RWPE2 (cell line): ENCODE measurements around the gene R3HDM2.
"Not testable (repeated sequence)": the region's sequence is repeated elsewhere in the genome, so short reads cannot be mapped to it uniquely, and the experiment has no call there.

ENCODE experiments used
- ATAC-seq: fragments of 200-7000 bp; cut with Tn5 transposase; 3 replicates; pipeline ENCODE4 v1.9.1; 2021; ENCODE audit warnings: low read depth
- DNase-seq: peaks from one replicate; pipeline ENCODE4 v3.0.0-alpha.2; 2020; ENCODE audit warnings: low spot score
- H3K27ac ChIP-seq: fragments of 450-650 bp; 2 replicates; pipeline ENCODE4 v1.5.1; 2017; ENCODE audit warnings: mild to moderate bottlenecking; ENCODE audit not compliant: poor library complexity, severe bottlenecking
- H3K27me3 ChIP-seq: fragments of 250-450 bp; sonication (Bioruptor Pico); 2 replicates; pipeline ENCODE4 v1.5.1; 2021; ENCODE audit warnings: mild to moderate bottlenecking, moderate library complexity; ENCODE audit not compliant: insufficient read depth, poor library complexity, severe bottlenecking
- H3K36me3 ChIP-seq: fragments of 250-450 bp; sonication (Bioruptor Pico); 2 replicates; pipeline ENCODE4 v1.5.1; 2020; ENCODE audit warnings: low read depth, mild to moderate bottlenecking, moderate library complexity
- H3K4me1 ChIP-seq: fragments of 250-450 bp; sonication (Bioruptor Pico); 2 replicates; pipeline ENCODE4 v1.5.1; 2021; ENCODE audit warnings: mild to moderate bottlenecking, moderate library complexity; ENCODE audit not compliant: insufficient read depth, poor library complexity, severe bottlenecking
- H3K4me3 ChIP-seq: fragments of 250-450 bp; sonication (Bioruptor Pico); 2 replicates; pipeline ENCODE4 v1.5.1; 2021; ENCODE audit warnings: mild to moderate bottlenecking, moderate library complexity; ENCODE audit not compliant: severe bottlenecking
- H3K9me3 ChIP-seq: fragments of 250-450 bp; sonication (Bioruptor Pico); 2 replicates; pipeline ENCODE4 v1.5.1; 2021; ENCODE audit warnings: mild to moderate bottlenecking, moderate library complexity; ENCODE audit not compliant: severe bottlenecking
- CTCF ChIP-seq: fragments of 450-650 bp; IDR thresholded peaks from one replicate; pipeline ENCODE4 v1.5.1; 2017; ENCODE audit warnings: mild to moderate bottlenecking, moderate library complexity; ENCODE audit not compliant: poor library complexity, severe bottlenecking

Gene R3HDM2

GRCh38 chr12:57299514-57300016 lies 131.3 kb downstream of the R3HDM2 start:
- Histone ChIP-seq H3K27me3 (no peaks in the 10 kb centered on the region), H3K9me3 (no peaks in the 10 kb centered on the region), H3K27ac (no peak overlapping the region), H3K36me3 (peaks cover 47% of the 10 kb centered on the region), H3K4me1 (no peaks in the 10 kb centered on the region), H3K4me3 (no peak overlapping the region)
- no peak for DNase-seq
- TF ChIP-seq CTCF: no peak
- no peak for ATAC-seq

- Histone ChIP-seq H3K36me3 (peaks cover 64% of the 10 kb centered on the region), H3K4me1 (no peaks in the 10 kb centered on the region), H3K4me3 (no peak overlapping the region), H3K27ac (no peak overlapping the region), H3K27me3 (no peaks in the 10 kb centered on the region), H3K9me3 (no peaks in the 10 kb centered on the region)
- TF ChIP-seq CTCF: no peak
- DNase-seq (no peak), ATAC-seq (no peak)
These were observed 134.6 kb downstream of the R3HDM2 start for GRCh38 chr12:57296291-57296690.

- H3K27me3 ChIP-seq, H3K27ac ChIP-seq, H3K9me3 ChIP-seq, H3K4me3 ChIP-seq, DNase-seq, ATAC-seq: not testable (repeated sequence)
- Histone ChIP-seq H3K4me1 (peaks cover 15% of the 10 kb centered on the region), H3K36me3 (peaks cover 39% of the 10 kb centered on the region)
These were observed 148.8 kb downstream of the R3HDM2 start for GRCh38 chr12:57282073-57282472.

GRCh38 chr12:57280211-57281062 lies 150.4 kb downstream of the R3HDM2 start:
- Histone ChIP-seq H3K4me1 (peaks cover 15% of the 10 kb centered on the region), H3K27ac (peak overlapping the region; percentile 62), H3K9me3 (no peaks in the 10 kb centered on the region), H3K36me3 (peaks cover 45% of the 10 kb centered on the region), H3K27me3 (no peaks in the 10 kb centered on the region), H3K4me3 (no peak overlapping the region)
- DNase-seq (peak; percentile 75), ATAC-seq (peak; percentile 99)
- no peak for TF ChIP-seq CTCF

- no peak for TF ChIP-seq CTCF
- Histone ChIP-seq H3K4me1 (peaks cover 15% of the 10 kb centered on the region), H3K9me3 (no peaks in the 10 kb centered on the region), H3K27ac (peak overlapping the region; percentile 62), H3K36me3 (peaks cover 45% of the 10 kb centered on the region), H3K27me3 (no peaks in the 10 kb centered on the region), H3K4me3 (no peak overlapping the region)
- no peak for ATAC-seq
- no peak for DNase-seq
These were observed 152.1 kb downstream of the R3HDM2 start for GRCh38 chr12:57278465-57279381.
